Common myeloid progenitor, CD34-positive (primary cell): Measurements from ENCODE around the gene BYSL.

Experiments
- CTCF ChIA-PET: fragments of 350-600 bp; sonication (Branson Sonifier 250); formaldehyde crosslinking; loops from one replicate; lab custom pipeline; 2021; ENCODE audit warnings: antibody characterized with exemption; lab: Charles Lee
- POLR2A ChIA-PET: fragments of 350-600 bp; sonication (Branson Sonifier 250); formaldehyde crosslinking; loops from one replicate; lab custom pipeline; 2021; ENCODE audit warnings: antibody characterized with exemption; lab: Charles Lee
- DNase-seq, 3 donors: peaks; one replicate each; pipeline versions ENCODE4 v3.0.0 to v3.0.0-alpha.2; 2013
- H3K27ac ChIP-seq, 2 experiments: 1 replicate in 1 of 2; 2 replicates in 1 of 2; pipeline ENCODE4 v1.7.0; 2013; ENCODE audit warnings: inconsistent platforms in 2 of 2, low read length in 2 of 2, mild to moderate bottlenecking in 2 of 2, low read depth in 1 of 2, moderate library complexity in 1 of 2; ENCODE audit not compliant: severe bottlenecking in 2 of 2, insufficient read depth in 1 of 2, poor library complexity in 1 of 2
- H3K27me3 ChIP-seq, 5 experiments: replicated peaks in 2 of 5; 1 replicate in 3 of 5; 2 replicates in 2 of 5; pipeline versions ENCODE4 v1.6.1 to v1.7.0; 2013; ENCODE audit warnings: low read length in 4 of 5, mild to moderate bottlenecking in 2 of 5, moderate library complexity in 2 of 5, inconsistent platforms in 1 of 5; ENCODE audit not compliant: insufficient read depth in 5 of 5, control insufficient read depth in 4 of 5
- H3K36me3 ChIP-seq, 4 experiments: 1 replicate in 2 of 4; 2 replicates in 2 of 4; pipeline versions ENCODE4 v1.6.1 to v1.7.0; 2013; ENCODE audit warnings: low read length in 3 of 4, control low read depth in 1 of 4, mild to moderate bottlenecking in 1 of 4; ENCODE audit not compliant: control insufficient read depth in 4 of 4, insufficient read depth in 4 of 4
- H3K4me1 ChIP-seq, 4 experiments: 1 replicate in 3 of 4; 2 replicates in 1 of 4; pipeline versions ENCODE4 v1.6.1 to v1.7.1; 2013; ENCODE audit warnings: low read length in 3 of 4, mild to moderate bottlenecking in 3 of 4, control low read depth in 1 of 4, inconsistent platforms in 1 of 4, moderate library complexity in 1 of 4; ENCODE audit not compliant: control insufficient read depth in 4 of 4, insufficient read depth in 4 of 4; ENCODE audit errors: control extremely low read depth in 1 of 4
- H3K4me3 ChIP-seq, 7 experiments: 1 replicate in 4 of 7; 2 replicates in 3 of 7; pipeline versions ENCODE4 v1.5.1 to v1.7.0; 2013; ENCODE audit warnings: mild to moderate bottlenecking in 7 of 7, low read length in 6 of 7, moderate library complexity in 6 of 7, inconsistent platforms in 2 of 7, low read depth in 2 of 7, control low read depth in 1 of 7; ENCODE audit not compliant: insufficient read depth in 4 of 7, control insufficient read depth in 1 of 7; ENCODE audit errors: extremely low read depth in 1 of 7
- H3K9me3 ChIP-seq, 5 experiments: 1 replicate in 4 of 5; 2 replicates in 1 of 5; pipeline versions ENCODE4 v1.6.1 to v1.7.1; 2013; ENCODE audit warnings: low read length in 4 of 5, mild to moderate bottlenecking in 2 of 5, inconsistent platforms in 1 of 5, low read depth in 1 of 5, moderate library complexity in 1 of 5; ENCODE audit not compliant: control insufficient read depth in 4 of 5, insufficient read depth in 2 of 5; ENCODE audit errors: control extremely low read depth in 1 of 5
- WGBS: methylation state at CpG from one replicate; pipeline ENCODE4 v1.1.5; 2013; ENCODE audit not compliant: insufficient coverage; 5-methylcytosine and 5-hydroxymethylcytosine counted together

Gene BYSL

GRCh38 chr6:41894366-41895299 is 26.7 kb upstream of the BYSL start:
- Histone ChIP-seq H3K27me3 (no peaks in the 10 kb centered on the region), H3K4me1 (peaks cover 11 to 30% (median 25%) of the 10 kb centered on the region in 4 experiments), H3K27ac (peak overlapping the region in 1 of 2 experiments; percentile 96), H3K4me3 (peak overlapping the region; percentile 31 to 94 (median 86)), H3K9me3 (no peaks in the 10 kb centered on the region), H3K36me3 (peaks cover 0 to 3% (median 0%) of the 10 kb centered on the region in 4 experiments)
- ChIA-PET CTCF (interaction anchor here (0.6 to 2.0 kb wide), 5 partner anchors 13 to 150 kb away, joined by 3 to 4 read pairs (median 4); no protein-coding TSS in a partner anchor), POLR2A (interaction anchor here (0.5 to 1.3 kb wide), 6 partner anchors 10 to 156 kb away, joined by 3 read pairs; no protein-coding TSS in a partner anchor)
- WGBS, result 5% methylated on average over 24 of the region's 56 CpGs
- peak in 2 of 3 donors; percentile 9 to 16 for DNase-seq

DNA sequence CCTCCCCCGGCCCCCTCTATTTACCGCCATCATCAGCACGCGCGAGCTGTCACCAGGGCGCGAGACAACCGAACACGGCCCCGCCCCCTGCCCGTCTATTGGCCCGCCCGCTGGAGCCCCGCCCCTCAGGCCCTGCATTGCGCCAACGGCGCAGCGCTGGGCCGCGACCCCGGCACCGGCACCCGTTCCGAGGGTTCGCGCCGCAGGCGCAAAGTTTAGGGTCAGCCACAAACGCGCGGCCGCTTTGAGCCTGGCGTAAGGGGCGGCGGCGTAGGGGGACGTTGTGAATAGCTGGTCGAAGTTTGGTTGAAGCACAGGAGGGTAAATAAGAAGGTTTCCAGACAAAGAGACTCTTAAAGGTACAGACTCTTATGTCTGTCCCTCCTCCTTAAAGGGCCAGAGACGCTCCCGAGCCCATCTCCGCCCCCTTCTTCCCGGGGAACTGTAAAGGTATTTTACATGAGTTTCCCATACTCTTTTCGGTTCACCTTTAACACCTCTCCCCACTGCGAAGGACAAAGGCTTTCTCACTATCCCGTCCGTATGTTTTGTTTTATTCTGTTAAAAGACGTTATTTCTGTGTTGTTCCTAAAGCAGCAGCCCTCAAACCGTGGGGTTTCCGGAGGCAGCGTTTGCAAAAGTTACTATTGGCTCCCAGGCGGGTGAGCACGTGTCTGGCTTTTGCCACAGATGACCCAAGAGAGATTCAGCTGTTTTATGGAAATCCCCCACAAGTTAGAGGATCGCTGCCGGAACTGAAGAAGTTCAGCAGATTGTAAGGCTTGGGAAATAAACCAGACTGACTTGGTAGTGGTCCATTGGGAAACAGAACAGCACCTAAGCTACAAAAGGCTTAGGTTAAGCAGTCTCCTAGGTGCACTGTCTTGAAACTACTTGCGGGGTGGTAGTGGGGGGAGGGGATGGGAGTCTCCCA is 25.7 kb upstream of the BYSL start, which contains the start of gene USP49:
TSS of gene USP49 (minus strand) at position 76 of the 934 bp plus-strand sequence. CDS start 88,392 bp downstream, outside the sequence.
- peak; percentile 88 to 96 (median 96) for DNase-seq
- Histone ChIP-seq H3K9me3 (no peaks in the 10 kb centered on the region), H3K4me1 (peaks cover 11 to 30% (median 25%) of the 10 kb centered on the region in 4 experiments), H3K36me3 (peaks cover 0 to 3% (median 0%) of the 10 kb centered on the region in 4 experiments), H3K27ac (peak within 1 kb of the TSS; percentile 89 to 96), H3K4me3 (peak within 1 kb of the TSS; percentile 54 to 94 (median 86)), H3K27me3 (no peaks in the 10 kb centered on the region)
- CTCF ChIA-PET, result interaction anchor here (0.9 to 1.6 kb wide), 8 partner anchors 11 to 155 kb away, joined by 3 to 6 read pairs (median 4); partner anchors contain the start of gene TAF8
- POLR2A ChIA-PET, result interaction anchor here (0.5 to 1.3 kb wide), 8 partner anchors 9 to 155 kb away, joined by 3 to 4 read pairs (median 3); partner anchors contain the start of genes BYSL and MED20
- WGBS, result 0% methylated on average over 32 of the region's 55 CpGs

- Histone ChIP-seq H3K27me3 (no peaks in the 10 kb centered on the region), H3K4me3 (peak overlapping the region in 6 of 7 experiments; percentile 79 to 94 (median 88)), H3K9me3 (no peaks in the 10 kb centered on the region), H3K36me3 (peaks cover 0 to 3% (median 0%) of the 10 kb centered on the region in 4 experiments), H3K4me1 (peaks cover 11 to 30% (median 25%) of the 10 kb centered on the region in 4 experiments), H3K27ac (peak overlapping the region; percentile 89 to 96)
- no CpG with 5 or more reads among the region's 3 CpGs for WGBS
- no peak for DNase-seq
- ChIA-PET CTCF (interaction anchor here (1.2 to 1.6 kb wide), 5 partner anchors 11 to 154 kb away, joined by 3 to 6 read pairs (median 4); partner anchors contain the start of gene TAF8), POLR2A (interaction anchor here (0.5 to 1.3 kb wide), 3 partner anchors 25 to 50 kb away, joined by 3 to 4 read pairs (median 3); partner anchors contain the start of genes BYSL and MED20)
Measured at GRCh38 chr6:41896281-41896680, 25.0 kb upstream of the BYSL start.

DNA sequence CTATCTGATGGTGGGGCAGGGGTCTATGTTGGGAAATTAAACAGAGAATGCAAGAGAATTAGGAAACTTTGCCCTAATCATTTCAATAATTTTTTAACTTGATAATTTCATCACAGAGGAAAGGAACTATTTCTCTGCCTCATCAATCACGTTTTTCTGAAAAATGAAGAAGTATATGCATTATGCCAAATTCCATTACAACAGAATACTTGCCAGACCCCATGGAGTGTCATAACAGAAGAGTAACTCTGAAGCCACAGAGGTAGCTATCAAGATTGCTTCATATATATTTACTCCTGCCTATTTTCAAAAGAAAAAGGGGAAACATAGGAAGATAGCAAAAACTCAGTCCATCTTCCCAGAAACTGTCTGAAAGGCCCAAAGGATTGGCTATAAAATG is 20.4 kb upstream of the BYSL start:
- peaks cover 6 to 12% (median 9%) of the 10 kb centered on the region in 4 experiments for H3K4me1 ChIP-seq
- no peak overlapping the region for H3K27ac ChIP-seq
- POLR2A ChIA-PET, result no interaction called here
- DNase-seq, result no peak
- no CpG with 5 or more reads among the region's 1 CpG for WGBS
- H3K36me3 ChIP-seq, result peaks cover 6 to 14% (median 9%) of the 10 kb centered on the region in 4 experiments
- H3K27me3 ChIP-seq, result no peaks in the 10 kb centered on the region
- H3K9me3 ChIP-seq, result no peaks in the 10 kb centered on the region
- CTCF ChIA-PET, result interaction anchor here (0.8 to 1.9 kb wide), 6 partner anchors 21 to 143 kb away, joined by 3 to 6 read pairs (median 3); no protein-coding TSS in a partner anchor
- H3K4me3 ChIP-seq, result no peak overlapping the region

DNA sequence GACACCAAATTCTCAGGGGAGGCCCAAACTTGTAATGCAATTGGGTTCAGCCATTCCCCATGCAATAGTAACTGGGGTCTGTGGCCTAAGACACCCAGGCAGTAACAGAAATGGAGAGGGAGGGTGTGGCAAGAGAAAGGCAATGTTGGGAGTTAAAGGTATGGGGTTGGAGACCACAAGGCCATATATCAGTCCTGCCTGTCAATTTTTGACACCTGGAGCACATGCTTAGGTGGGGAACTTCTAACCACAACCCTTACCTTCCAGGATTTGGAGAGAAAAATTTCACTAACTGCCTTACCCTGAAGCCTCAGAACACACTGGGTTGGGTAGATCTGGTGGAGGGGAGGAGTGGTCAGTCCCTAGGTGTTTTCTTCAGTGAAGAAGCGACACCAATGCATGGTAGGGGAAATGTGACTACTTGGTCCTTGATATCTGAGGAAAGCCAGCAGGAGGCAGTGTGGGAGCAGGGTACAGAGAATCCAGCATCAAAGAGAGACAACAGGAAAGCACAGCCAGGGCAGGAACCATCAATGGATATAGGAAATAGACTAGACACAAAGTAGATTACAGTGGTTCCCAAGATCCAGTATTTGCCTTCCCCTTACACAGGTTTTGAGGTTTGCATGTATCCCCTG is 19.3 kb upstream of the BYSL start:
- Histone ChIP-seq H3K4me3 (no peak overlapping the region), H3K9me3 (no peaks in the 10 kb centered on the region), H3K27me3 (no peaks in the 10 kb centered on the region), H3K27ac (no peak overlapping the region), H3K4me1 (peaks cover 0 to 2% (median 0%) of the 10 kb centered on the region in 4 experiments), H3K36me3 (peaks cover 11 to 25% (median 19%) of the 10 kb centered on the region in 4 experiments)
- ChIA-PET POLR2A (no interaction called here), CTCF (interaction anchor here (1.1 to 1.5 kb wide), 3 partner anchors 141 to 143 kb away, joined by 4 to 6 read pairs (median 4); no protein-coding TSS in a partner anchor)
- 89% methylated on average over 1 of the region's 1 CpG for WGBS
- DNase-seq, result peak; percentile 41 to 67 (median 44)

GRCh38 chr6:41909727-41910126 is 11.6 kb upstream of the BYSL start:
- POLR2A ChIA-PET, result no interaction called here
- Histone ChIP-seq H3K9me3 (no peaks in the 10 kb centered on the region), H3K36me3 (peaks cover 34 to 69% (median 45%) of the 10 kb centered on the region in 4 experiments), H3K27me3 (no peaks in the 10 kb centered on the region), H3K4me1 (no peaks in the 10 kb centered on the region), H3K27ac (no peak overlapping the region), H3K4me3 (no peak overlapping the region)
- DNase-seq, result no peak
- no CpG with 5 or more reads among the region's 1 CpG for WGBS
- CTCF ChIA-PET, result interaction anchor here (0.6 to 1.3 kb wide), 2 partner anchors 23 to 27 kb away, joined by 3 to 4 read pairs; no protein-coding TSS in a partner anchor
